HEK293 (cell line): ENCODE measurements around the gene UPK1A.
A peak's percentile ranks its signal among the peaks of the same experiment; 100 is the strongest.

ENCODE experiments used
- CTCF ChIP-seq: fragments of 450-650 bp; formaldehyde crosslinking; IDR thresholded peaks from 2 replicates; pipeline ENCODE4 v1.5.1; 2016; ENCODE audit warnings: missing biosample characterization, missing genetic modification characterization
- HIC1 ChIP-seq: fragments of 450-650 bp; formaldehyde crosslinking; IDR thresholded peaks from 2 replicates; pipeline ENCODE4 v1.5.1; 2016; ENCODE audit warnings: missing biosample characterization, missing genetic modification characterization
- IKZF3 ChIP-seq: fragments of 450-650 bp; IDR thresholded peaks from 2 replicates; pipeline ENCODE4 v1.5.0; 2018; ENCODE audit warnings: missing biosample characterization, mild to moderate bottlenecking, missing genetic modification characterization, moderate library complexity
- KLF16 ChIP-seq: fragments of 450-650 bp; formaldehyde crosslinking; IDR thresholded peaks from 2 replicates; pipeline ENCODE4 v1.5.1; 2017; ENCODE audit warnings: missing biosample characterization, missing genetic modification characterization
- KLF9 ChIP-seq: fragments of 450-650 bp; formaldehyde crosslinking; IDR thresholded peaks from 2 replicates; pipeline ENCODE4 v1.5.1; 2016; ENCODE audit warnings: missing biosample characterization, missing genetic modification characterization, low read depth
- MEIS1 ChIP-seq: sonication (generic); formaldehyde crosslinking; IDR thresholded peaks from 2 replicates; pipeline ENCODE4 v1.8.1; 2022; ENCODE audit warnings: missing genetic modification reagents, mild to moderate bottlenecking, borderline replicate concordance
- OVOL3 ChIP-seq: fragments of 450-650 bp; formaldehyde crosslinking; IDR thresholded peaks from 2 replicates; pipeline ENCODE4 v1.5.1; 2016; ENCODE audit warnings: missing biosample characterization, missing genetic modification characterization
- PATZ1 ChIP-seq: fragments of 450-650 bp; formaldehyde crosslinking; IDR thresholded peaks from 2 replicates; pipeline ENCODE4 v1.5.1; 2016; ENCODE audit warnings: missing biosample characterization, missing genetic modification characterization
- PRDM4 ChIP-seq: fragments of 450-650 bp; formaldehyde crosslinking; IDR thresholded peaks from 2 replicates; pipeline ENCODE4 v1.5.1; 2017; ENCODE audit warnings: missing biosample characterization, missing genetic modification characterization
- YY1 ChIP-seq: fragments of 450-650 bp; formaldehyde crosslinking; IDR thresholded peaks from 2 replicates; pipeline ENCODE4 v1.5.1; 2018; ENCODE audit warnings: missing biosample characterization, missing genetic modification characterization
- ZBTB10 ChIP-seq: fragments of 450-650 bp; formaldehyde crosslinking; IDR thresholded peaks from 2 replicates; pipeline ENCODE4 v1.5.1; 2016; ENCODE audit warnings: missing biosample characterization, missing genetic modification characterization
- ZBTB7A ChIP-seq: fragments of 450-650 bp; formaldehyde crosslinking; IDR thresholded peaks from 2 replicates; pipeline ENCODE4 v1.5.1; 2016; ENCODE audit warnings: low read depth, missing biosample characterization, missing genetic modification characterization
- ZNF211 ChIP-seq: fragments of 450-650 bp; formaldehyde crosslinking; IDR thresholded peaks from 2 replicates; pipeline ENCODE4 v1.5.1; 2016; ENCODE audit warnings: low read depth, missing biosample characterization, missing genetic modification characterization
- ZNF26 ChIP-seq: fragments of 450-650 bp; formaldehyde crosslinking; IDR thresholded peaks from 2 replicates; pipeline ENCODE4 v1.5.1; 2016; ENCODE audit warnings: missing biosample characterization, missing genetic modification characterization
- ZNF266 ChIP-seq: fragments of 450-650 bp; formaldehyde crosslinking; IDR thresholded peaks from 2 replicates; pipeline ENCODE4 v1.5.1; 2016; ENCODE audit warnings: missing biosample characterization, missing genetic modification characterization, low read depth
- ZNF354C ChIP-seq: fragments of 450-650 bp; formaldehyde crosslinking; IDR thresholded peaks from 2 replicates; pipeline ENCODE4 v1.5.1; 2016; ENCODE audit warnings: missing biosample characterization, missing genetic modification characterization, low read depth, borderline replicate concordance
- ZNF366 ChIP-seq: fragments of 450-650 bp; formaldehyde crosslinking; conservative IDR thresholded peaks from 2 replicates; pipeline ENCODE4 v1.5.1; 2016; ENCODE audit warnings: missing biosample characterization, missing genetic modification characterization
- ZNF488 ChIP-seq: fragments of 450-650 bp; formaldehyde crosslinking; IDR thresholded peaks from 2 replicates; pipeline ENCODE4 v1.5.1; 2016; ENCODE audit warnings: missing biosample characterization, missing genetic modification characterization
- ZNF549 ChIP-seq: fragments of 450-650 bp; IDR thresholded peaks from 2 replicates; pipeline ENCODE4 v1.5.1; 2018; ENCODE audit warnings: missing biosample characterization, missing genetic modification characterization, mild to moderate bottlenecking, inconsistent platforms, moderate library complexity
- ZNF571 ChIP-seq: fragments of 450-650 bp; formaldehyde crosslinking; IDR thresholded peaks from 2 replicates; pipeline ENCODE4 v1.5.0; 2017; ENCODE audit warnings: missing biosample characterization, missing genetic modification characterization
- ZNF660 ChIP-seq: fragments of 450-650 bp; IDR thresholded peaks from 2 replicates; pipeline ENCODE4 v1.5.1; 2018; ENCODE audit warnings: missing biosample characterization, mild to moderate bottlenecking, missing genetic modification characterization
- ZNF664 ChIP-seq: fragments of 450-650 bp; formaldehyde crosslinking; IDR thresholded peaks from 2 replicates; pipeline ENCODE4 v1.5.1; 2016; ENCODE audit warnings: missing biosample characterization, missing genetic modification characterization
- ZNF704 ChIP-seq: fragments of 450-650 bp; formaldehyde crosslinking; IDR thresholded peaks from 2 replicates; pipeline ENCODE4 v1.5.1; 2016; ENCODE audit warnings: missing biosample characterization, missing genetic modification characterization

The UPK1A gene

GRCh38 chr19:35643255-35644205 lies 22.8 kb upstream of the UPK1A start (continued):
- TF ChIP-seq PATZ1 (tag by site-specific recombination) (peak; percentile 99), IKZF3 (tag by site-specific recombination) (peak; percentile 90), ZNF211 (tag by site-specific recombination) (no peak), ZNF549 (no peak), ZNF26 (no peak), ZBTB10 (tag by site-specific recombination) (peak; percentile 92), PRDM4 (tag by site-specific recombination) (peak; percentile 83), HIC1 (tag by site-specific recombination) (peak; percentile 99), ZNF366 (tag by site-specific recombination) (peak; percentile 58), ZNF660 (tag by site-specific recombination) (peak; percentile 96), ZBTB7A (peak; percentile 97), ZNF488 (tag by site-specific recombination) (no peak), KLF9 (tag by site-specific recombination) (peak; percentile 99), ZNF266 (tag by site-specific recombination) (no peak), ZNF354C (tag by site-specific recombination) (no peak), OVOL3 (tag by site-specific recombination) (no peak; the same call in none of the 2 replicates), ZNF571 (tag by site-specific recombination) (no peak), ZNF664 (peak; percentile 13; the same call in 1 of the 2 replicates), CTCF (peak; percentile 86), KLF16 (tag by site-specific recombination) (peak; percentile 100), MEIS1 (CRISPR knock-in tag) (no peak), YY1 (peak; percentile 47; the same call in 1 of the 2 replicates), ZNF704 (tag by site-specific recombination) (no peak)
